SU-DHL-6 (cell line): ENCODE results near the gene TMEM196.

ENCODE experiments used
- EZH2phosphoT487 ChIP-seq: fragments of 200-600 bp; sonication (generic), shearing (Covaris generic); conservative IDR thresholded peaks from 2 replicates; pipeline ENCODE4 v1.6.1; 2018; ENCODE audit warnings: mild to moderate bottlenecking, antibody characterized with exemption, low read length, moderate library complexity, mixed read lengths
- TF ChIP-seq, protein P1 (sequence below): fragments of 200-600 bp; sonication (generic); IDR thresholded peaks from one replicate; pipeline ENCODE4 v1.5.1; 2017; ENCODE audit warnings: antibody characterized with exemption, mild to moderate bottlenecking, low read length, moderate library complexity; ENCODE audit not compliant: insufficient read depth, poor library complexity, severe bottlenecking

- TF ChIP-seq, protein P1, sequence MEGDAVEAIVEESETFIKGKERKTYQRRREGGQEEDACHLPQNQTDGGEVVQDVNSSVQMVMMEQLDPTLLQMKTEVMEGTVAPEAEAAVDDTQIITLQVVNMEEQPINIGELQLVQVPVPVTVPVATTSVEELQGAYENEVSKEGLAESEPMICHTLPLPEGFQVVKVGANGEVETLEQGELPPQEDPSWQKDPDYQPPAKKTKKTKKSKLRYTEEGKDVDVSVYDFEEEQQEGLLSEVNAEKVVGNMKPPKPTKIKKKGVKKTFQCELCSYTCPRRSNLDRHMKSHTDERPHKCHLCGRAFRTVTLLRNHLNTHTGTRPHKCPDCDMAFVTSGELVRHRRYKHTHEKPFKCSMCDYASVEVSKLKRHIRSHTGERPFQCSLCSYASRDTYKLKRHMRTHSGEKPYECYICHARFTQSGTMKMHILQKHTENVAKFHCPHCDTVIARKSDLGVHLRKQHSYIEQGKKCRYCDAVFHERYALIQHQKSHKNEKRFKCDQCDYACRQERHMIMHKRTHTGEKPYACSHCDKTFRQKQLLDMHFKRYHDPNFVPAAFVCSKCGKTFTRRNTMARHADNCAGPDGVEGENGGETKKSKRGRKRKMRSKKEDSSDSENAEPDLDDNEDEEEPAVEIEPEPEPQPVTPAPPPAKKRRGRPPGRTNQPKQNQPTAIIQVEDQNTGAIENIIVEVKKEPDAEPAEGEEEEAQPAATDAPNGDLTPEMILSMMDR: no peak
- TF ChIP-seq EZH2phosphoT487: no peak
Measured at GRCh38 chr7:19749658-19750057, 23.8 kb downstream of the TMEM196 start.
